Muscle layer of colon (tissue), 2 donors: ENCODE results near the gene ATG14.

ENCODE experiments used
- H3K27ac ChIP-seq: one replicate; pipeline ENCODE4 v1.7.0; 2013; ENCODE audit warnings: low read depth, mild to moderate bottlenecking, low read length, moderate library complexity
- H3K27me3 ChIP-seq, 2 donors: one replicate each; pipeline ENCODE4 v1.7.0; 2013; ENCODE audit warnings: low read length in 2 of 2, mild to moderate bottlenecking in 2 of 2; ENCODE audit not compliant: insufficient read depth in 2 of 2, control insufficient read depth in 1 of 2
- H3K36me3 ChIP-seq: one replicate; pipeline ENCODE4 v1.7.0; 2013; ENCODE audit warnings: mild to moderate bottlenecking, low read length; ENCODE audit not compliant: insufficient read depth
- H3K4me1 ChIP-seq: one replicate; pipeline ENCODE4 v1.7.0; 2013; ENCODE audit warnings: mild to moderate bottlenecking, low read length; ENCODE audit not compliant: insufficient read depth
- H3K4me3 ChIP-seq, 2 donors: one replicate each; pipeline ENCODE4 v1.7.0; 2013; ENCODE audit warnings: low read length in 2 of 2, low read depth in 1 of 2, mild to moderate bottlenecking in 1 of 2, moderate library complexity in 1 of 2
- H3K9ac ChIP-seq: one replicate; pipeline ENCODE4 v1.7.0; 2013; ENCODE audit warnings: low read length
- H3K9me3 ChIP-seq: one replicate; pipeline ENCODE4 v1.7.0; 2013; ENCODE audit warnings: mild to moderate bottlenecking, low read length
- donor health status: abdominal sarcoma.
- donor health status: Adenocarcinoma of cecum.

Gene ATG14

GRCh38 chr14:55412676-55413075, 1.0 kb upstream of the ATG14 start:
- H3K4me1 ChIP-seq, result peaks cover 15% of the 10 kb centered on the region
- H3K9ac ChIP-seq, result no peak overlapping the region
- H3K9me3 ChIP-seq, result no peaks in the 10 kb centered on the region
- H3K36me3 ChIP-seq, result no peaks in the 10 kb centered on the region
- peak overlapping the region; percentile 90 to 91 for H3K4me3 ChIP-seq
- H3K27ac ChIP-seq, result no peak overlapping the region
- H3K27me3 ChIP-seq, result no peaks in the 10 kb centered on the region

GRCh38 chr14:55410876-55411275, 754 bp downstream of the ATG14 start:
- peak overlapping the region; percentile 90 to 91 for H3K4me3 ChIP-seq
- peak overlapping the region; percentile 96 for H3K27ac ChIP-seq
- no peaks in the 10 kb centered on the region for H3K36me3 ChIP-seq
- no peaks in the 10 kb centered on the region for H3K27me3 ChIP-seq
- H3K9ac ChIP-seq, result peak overlapping the region; percentile 87
- no peaks in the 10 kb centered on the region for H3K9me3 ChIP-seq
- H3K4me1 ChIP-seq, result peaks cover 15% of the 10 kb centered on the region

GRCh38 chr14:55404173-55404854, 7.3 kb downstream of the ATG14 start:
- H3K4me1 ChIP-seq, result peaks cover 2% of the 10 kb centered on the region
- H3K36me3 ChIP-seq, result no peaks in the 10 kb centered on the region
- no peak overlapping the region for H3K27ac ChIP-seq

GRCh38 chr14:55401751-55402150, 9.9 kb downstream of the ATG14 start:
- H3K9me3 ChIP-seq, result no peaks in the 10 kb centered on the region
- H3K9ac ChIP-seq, result no peak overlapping the region
- H3K4me3 ChIP-seq, result no peak overlapping the region
- H3K27ac ChIP-seq, result no peak overlapping the region
- peaks cover 12% of the 10 kb centered on the region for H3K4me1 ChIP-seq
- peaks cover under 1% of the 10 kb centered on the region for H3K36me3 ChIP-seq
- no peaks in the 10 kb centered on the region for H3K27me3 ChIP-seq

More at GRCh38 chr14:55404173-55404854, 7.3 kb downstream of the ATG14 start:
- Histone ChIP-seq H3K9me3 (no peaks in the 10 kb centered on the region), H3K4me3 (no peak overlapping the region), H3K27me3 (no peaks in the 10 kb centered on the region), H3K9ac (no peak overlapping the region)

GRCh38 chr14:55399852-55400251, 11.8 kb downstream of the ATG14 start:
- no peak overlapping the region for H3K9ac ChIP-seq

GRCh38 chr14:55399183-55399582, 12.4 kb downstream of the ATG14 start:
- H3K36me3 ChIP-seq, result peaks cover 5% of the 10 kb centered on the region
- no peak overlapping the region for H3K4me3 ChIP-seq
- H3K9ac ChIP-seq, result no peak overlapping the region
- no peaks in the 10 kb centered on the region for H3K9me3 ChIP-seq
- peaks cover 12% of the 10 kb centered on the region for H3K4me1 ChIP-seq
- H3K27ac ChIP-seq, result no peak overlapping the region
- H3K27me3 ChIP-seq, result no peaks in the 10 kb centered on the region

More at GRCh38 chr14:55399852-55400251, 11.8 kb downstream of the ATG14 start:
- Histone ChIP-seq H3K36me3 (peaks cover 5% of the 10 kb centered on the region), H3K9me3 (no peaks in the 10 kb centered on the region), H3K4me1 (peaks cover 12% of the 10 kb centered on the region), H3K4me3 (no peak overlapping the region), H3K27me3 (no peaks in the 10 kb centered on the region), H3K27ac (no peak overlapping the region)

GRCh38 chr14:55398679-55399078, 13.0 kb downstream of the ATG14 start:
- Histone ChIP-seq H3K27me3 (no peaks in the 10 kb centered on the region), H3K4me3 (no peak overlapping the region), H3K4me1 (peaks cover 12% of the 10 kb centered on the region), H3K36me3 (peaks cover 5% of the 10 kb centered on the region), H3K27ac (no peak overlapping the region), H3K9ac (no peak overlapping the region), H3K9me3 (no peaks in the 10 kb centered on the region)

GRCh38 chr14:55389330-55389729, 22.3 kb downstream of the ATG14 start:
- no peaks in the 10 kb centered on the region for H3K4me1 ChIP-seq
- H3K27me3 ChIP-seq, result no peaks in the 10 kb centered on the region
- peaks cover 22% of the 10 kb centered on the region for H3K36me3 ChIP-seq
- H3K27ac ChIP-seq, result no peak overlapping the region
- no peak overlapping the region for H3K4me3 ChIP-seq
- no peak overlapping the region for H3K9ac ChIP-seq
- no peaks in the 10 kb centered on the region for H3K9me3 ChIP-seq

- no peaks in the 10 kb centered on the region for H3K27me3 ChIP-seq
- no peak overlapping the region for H3K4me3 ChIP-seq
- peaks cover 25% of the 10 kb centered on the region for H3K36me3 ChIP-seq
- H3K9ac ChIP-seq, result no peak overlapping the region
- H3K27ac ChIP-seq, result no peak overlapping the region
- no peaks in the 10 kb centered on the region for H3K9me3 ChIP-seq
- H3K4me1 ChIP-seq, result no peaks in the 10 kb centered on the region
Measured at GRCh38 chr14:55388160-55388559, 23.5 kb downstream of the ATG14 start.

GRCh38 chr14:55387121-55387520, 24.5 kb downstream of the ATG14 start:
- Histone ChIP-seq H3K4me3 (no peak overlapping the region), H3K9me3 (no peaks in the 10 kb centered on the region), H3K4me1 (no peaks in the 10 kb centered on the region), H3K9ac (no peak overlapping the region), H3K27me3 (no peaks in the 10 kb centered on the region), H3K36me3 (peaks cover 25% of the 10 kb centered on the region), H3K27ac (no peak overlapping the region)

- Histone ChIP-seq H3K27me3 (no peaks in the 10 kb centered on the region), H3K36me3 (peaks cover 33% of the 10 kb centered on the region), H3K9ac (no peak overlapping the region), H3K4me1 (no peaks in the 10 kb centered on the region), H3K4me3 (no peak overlapping the region), H3K9me3 (no peaks in the 10 kb centered on the region), H3K27ac (no peak overlapping the region)
Measured at GRCh38 chr14:55386037-55386808, 25.4 kb downstream of the ATG14 start.
